HG03442 (cell line): ENCODE measurements around the gene HRC.
"Not testable (repeated sequence)": the region's sequence is repeated elsewhere in the genome, so short reads cannot be mapped to it uniquely, and the experiment has no call there.

Experiments
- ATAC-seq: cut with Tn5 transposase; IDR thresholded peaks from one replicate; pipeline ENCODE4 v1.9.1; 2021; ENCODE audit warnings: mild to moderate bottlenecking, moderate library complexity; ENCODE audit not compliant: unreplicated experiment

Gene HRC

GRCh38 chr19:49160450-49161189 is 5.4 kb upstream of the HRC start:
- ATAC-seq = no peak

- no peak for ATAC-seq
Measured at GRCh38 chr19:49157445-49158224, 2.4 kb upstream of the HRC start, which contains the start of gene TRPM4. TSS of gene TRPM4 (plus strand) at chr19:49157792. CDS start at chr19:49157867, 75 bp downstream.

- no peak for ATAC-seq
Measured at GRCh38 chr19:49155820-49156346, 687 bp upstream of the HRC start.

- no peak for ATAC-seq
Measured at GRCh38 chr19:49154279-49154678, 917 bp downstream of the HRC start.

- ATAC-seq = no peak
Measured at GRCh38 chr19:49153167-49153809, 1.9 kb downstream of the HRC start.

- no peak for ATAC-seq
Measured at GRCh38 chr19:49152119-49152550, 3.1 kb downstream of the HRC start.

GRCh38 chr19:49151267-49152118 is 3.7 kb downstream of the HRC start:
- ATAC-seq = no peak

GRCh38 chr19:49150944-49151243 is 4.3 kb downstream of the HRC start:
- ATAC-seq = no peak

- no peak for ATAC-seq
Measured at GRCh38 chr19:49150106-49150943, 4.9 kb downstream of the HRC start.

- ATAC-seq = no peak
Measured at GRCh38 chr19:49149652-49150105, 5.5 kb downstream of the HRC start.

- no peak for ATAC-seq
Measured at GRCh38 chr19:49148784-49149651, 6.2 kb downstream of the HRC start.

GRCh38 chr19:49148044-49148682 is 7.0 kb downstream of the HRC start:
- no peak for ATAC-seq

GRCh38 chr19:49146408-49146770 is 8.8 kb downstream of the HRC start:
- ATAC-seq = not testable (repeated sequence)

GRCh38 chr19:49145573-49146407 is 9.4 kb downstream of the HRC start:
- ATAC-seq = no peak

- peak; percentile 46 for ATAC-seq
Measured at GRCh38 chr19:49142866-49143335, 12.3 kb downstream of the HRC start.

GRCh38 chr19:49141352-49141751 is 13.8 kb downstream of the HRC start:
- no peak for ATAC-seq

- ATAC-seq = no peak
Measured at GRCh38 chr19:49140951-49141350, 14.2 kb downstream of the HRC start.
